SW 1271 (cell line): ENCODE results near the gene CHST1.

Source experiments
- DNase-seq, 2 experiments: peaks; one replicate each; lab custom pipeline; 2025; lab: John Stamatoyannopoulos, UW

The CHST1 gene, protein sequence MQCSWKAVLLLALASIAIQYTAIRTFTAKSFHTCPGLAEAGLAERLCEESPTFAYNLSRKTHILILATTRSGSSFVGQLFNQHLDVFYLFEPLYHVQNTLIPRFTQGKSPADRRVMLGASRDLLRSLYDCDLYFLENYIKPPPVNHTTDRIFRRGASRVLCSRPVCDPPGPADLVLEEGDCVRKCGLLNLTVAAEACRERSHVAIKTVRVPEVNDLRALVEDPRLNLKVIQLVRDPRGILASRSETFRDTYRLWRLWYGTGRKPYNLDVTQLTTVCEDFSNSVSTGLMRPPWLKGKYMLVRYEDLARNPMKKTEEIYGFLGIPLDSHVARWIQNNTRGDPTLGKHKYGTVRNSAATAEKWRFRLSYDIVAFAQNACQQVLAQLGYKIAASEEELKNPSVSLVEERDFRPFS

DNA sequence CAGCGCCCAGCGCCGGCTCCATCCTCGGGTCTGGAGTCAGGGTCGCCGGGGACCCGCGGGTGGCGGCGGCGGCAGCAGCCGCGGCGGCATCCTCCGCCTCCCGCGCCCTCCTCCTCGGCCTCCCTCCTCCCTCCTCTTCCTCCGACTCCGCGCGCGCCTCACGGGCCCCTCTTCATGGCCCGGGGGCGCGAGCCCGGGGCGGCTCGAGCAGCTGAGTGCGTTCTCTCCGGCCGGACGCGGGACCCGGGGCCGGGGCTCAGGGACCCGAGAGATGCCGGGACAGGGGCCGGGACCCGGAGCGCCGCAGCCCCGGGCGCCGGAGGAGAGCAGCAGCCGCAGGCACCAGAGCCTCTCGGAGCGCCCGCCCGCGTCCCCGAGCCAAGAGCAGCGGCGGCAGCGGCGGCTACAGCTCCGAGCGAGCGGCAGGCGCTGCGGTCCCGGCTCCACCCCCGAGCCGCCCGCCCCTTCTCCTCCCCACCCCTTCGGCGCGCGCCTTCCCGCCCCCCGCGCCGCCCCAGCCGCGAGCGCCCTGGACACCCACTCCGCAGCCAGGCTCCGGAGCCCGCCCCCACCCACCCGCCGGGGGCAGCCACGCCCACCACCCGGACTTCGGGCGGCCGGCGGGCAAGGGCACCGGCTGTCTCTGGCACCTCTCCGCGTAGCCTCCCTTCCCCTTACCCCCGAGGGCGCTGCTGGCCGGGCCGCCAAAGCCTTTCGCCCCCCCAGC lies at the start of gene CHST1:
TSS of gene CHST1 (minus strand) at position 417 of the 727 bp plus-strand sequence. CDS start 14,699 bp downstream, outside the sequence.
- DNase-seq, result peak; percentile 15 to 31

- DNase-seq, result no peak
Measured at GRCh38 chr11:45713573-45713972, 48.2 kb upstream of the CHST1 start.

DNA sequence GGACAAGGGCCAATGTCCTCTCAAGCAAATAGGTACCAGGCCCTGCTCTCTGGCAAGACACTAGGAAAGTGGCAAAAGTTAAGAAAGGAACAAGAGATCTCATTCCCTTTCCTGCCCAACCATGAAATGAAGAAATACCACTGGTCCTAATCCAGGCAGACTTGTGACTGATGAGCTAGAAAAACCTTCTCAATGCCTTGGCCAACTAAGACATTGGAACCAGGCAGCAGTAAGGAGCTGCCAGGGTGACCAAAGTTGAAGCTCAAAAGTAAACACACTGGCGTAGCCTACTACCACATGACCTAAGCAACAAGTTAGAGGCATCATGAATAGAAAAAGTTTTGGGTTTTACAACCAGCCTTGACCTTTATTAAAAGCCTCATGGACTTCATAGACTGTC lies 45.1 kb upstream of the CHST1 start:
- DNase-seq, result no peak

- DNase-seq, result no peak
Measured at GRCh38 chr11:45708887-45709663, 43.7 kb upstream of the CHST1 start.

- DNase-seq, result no peak
Measured at GRCh38 chr11:45704635-45705034, 39.2 kb upstream of the CHST1 start.

DNA sequence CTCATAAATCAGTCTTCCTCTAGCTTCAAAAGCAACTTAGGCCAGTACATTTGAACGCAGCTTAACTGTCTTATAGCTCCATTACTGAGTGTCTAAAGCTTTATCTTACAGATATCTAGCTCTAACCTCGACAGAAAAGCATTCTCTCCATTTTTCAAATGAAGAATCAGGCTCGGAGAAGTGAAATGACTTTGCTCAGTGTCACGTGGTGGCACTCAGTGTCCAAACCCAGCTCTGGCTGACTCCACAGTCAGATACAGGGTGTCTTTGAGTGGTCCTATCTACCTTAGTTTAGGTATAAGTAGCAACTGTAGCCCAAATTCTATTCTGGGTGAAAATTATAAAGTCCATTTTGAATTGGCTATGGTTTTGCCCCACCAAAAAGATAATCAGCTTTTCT lies 38.7 kb upstream of the CHST1 start:
- no peak for DNase-seq

DNA sequence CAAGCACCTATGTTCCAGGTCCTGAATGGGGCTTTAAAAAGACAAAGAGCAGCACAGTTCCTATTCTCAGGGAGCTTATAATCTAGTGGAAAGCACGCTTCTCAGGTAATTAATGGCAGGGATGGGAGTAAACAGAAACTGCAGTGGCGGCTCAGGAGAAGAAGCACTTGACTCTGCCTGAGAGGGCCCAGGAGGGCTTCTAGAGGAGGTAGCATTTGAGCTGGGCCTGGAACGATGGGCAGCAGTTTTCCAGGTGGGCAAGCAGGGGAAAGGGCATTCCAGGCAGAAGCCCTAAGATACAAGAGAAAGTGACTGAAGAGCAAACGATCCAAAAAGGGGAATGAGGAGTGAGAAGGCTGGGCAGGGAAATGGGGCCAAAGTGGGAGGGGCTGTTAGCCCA lies 37.1 kb upstream of the CHST1 start:
- DNase-seq, result no peak

GRCh38 chr11:45698777-45699497 lies 33.5 kb upstream of the CHST1 start:
- no peak for DNase-seq

- no peak for DNase-seq
Measured at GRCh38 chr11:45692808-45693453, 27.5 kb upstream of the CHST1 start.

DNA sequence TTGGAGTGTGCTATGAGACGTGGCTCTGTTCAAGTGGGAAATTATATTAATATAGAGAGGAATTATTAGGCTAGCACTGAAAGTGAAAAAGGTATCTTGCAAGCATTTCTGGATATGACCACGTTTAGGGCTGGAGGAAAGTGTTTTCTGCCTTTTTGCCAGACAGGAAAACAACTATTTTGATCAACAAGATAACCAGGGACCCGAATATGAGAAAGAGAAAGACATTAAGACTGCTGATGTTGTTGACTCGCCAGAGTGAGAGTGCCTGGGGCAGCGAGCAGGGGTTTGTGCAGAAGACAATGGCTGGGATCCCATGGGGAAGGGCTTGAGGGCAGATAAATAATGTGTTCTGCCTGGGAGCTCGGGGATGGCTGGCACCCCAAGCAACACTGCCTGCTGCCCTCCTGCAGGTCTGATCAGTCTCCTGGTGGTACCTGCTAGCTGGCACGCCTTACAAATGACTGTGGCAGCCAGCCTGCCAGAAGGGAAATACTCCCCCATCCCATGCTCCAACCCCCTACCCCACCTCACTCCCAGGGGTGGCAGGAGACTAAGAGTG lies 23.1 kb upstream of the CHST1 start:
- no peak for DNase-seq

GRCh38 chr11:45687836-45688235 lies 22.4 kb upstream of the CHST1 start:
- DNase-seq, result no peak

DNA sequence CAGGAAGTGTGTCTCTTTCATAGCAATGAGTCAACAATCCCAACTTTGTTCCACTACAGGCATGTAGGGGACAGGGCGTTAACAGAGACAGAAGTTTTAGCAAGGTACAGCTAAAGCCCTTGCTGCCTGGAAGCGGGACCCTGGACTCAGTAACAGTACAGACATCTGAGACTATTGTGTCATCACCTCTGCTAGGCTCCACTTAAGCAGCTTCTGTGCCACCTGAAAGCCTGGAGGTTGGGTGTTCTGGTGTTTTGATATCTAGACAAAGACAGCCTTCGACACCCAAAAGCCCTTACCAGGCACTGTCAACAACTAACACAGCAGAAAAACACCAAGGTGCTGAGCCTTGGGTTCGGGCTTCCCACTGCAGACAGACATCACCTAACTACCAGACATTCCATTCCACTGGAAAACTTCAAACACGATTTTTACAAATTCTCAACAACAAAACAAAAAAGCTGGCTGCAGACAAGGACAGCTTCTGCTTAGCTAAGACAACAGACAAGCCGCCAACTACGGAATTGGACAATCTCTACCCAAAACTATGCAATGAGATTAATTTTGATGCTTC lies 20.6 kb upstream of the CHST1 start:
- DNase-seq, result no peak

- no peak for DNase-seq
Measured at GRCh38 chr11:45684440-45684839, 19.0 kb upstream of the CHST1 start.

- no peak for DNase-seq
Measured at GRCh38 chr11:45683271-45684058, 18.0 kb upstream of the CHST1 start.

GRCh38 chr11:45679806-45680205 lies 14.4 kb upstream of the CHST1 start:
- no peak for DNase-seq

DNA sequence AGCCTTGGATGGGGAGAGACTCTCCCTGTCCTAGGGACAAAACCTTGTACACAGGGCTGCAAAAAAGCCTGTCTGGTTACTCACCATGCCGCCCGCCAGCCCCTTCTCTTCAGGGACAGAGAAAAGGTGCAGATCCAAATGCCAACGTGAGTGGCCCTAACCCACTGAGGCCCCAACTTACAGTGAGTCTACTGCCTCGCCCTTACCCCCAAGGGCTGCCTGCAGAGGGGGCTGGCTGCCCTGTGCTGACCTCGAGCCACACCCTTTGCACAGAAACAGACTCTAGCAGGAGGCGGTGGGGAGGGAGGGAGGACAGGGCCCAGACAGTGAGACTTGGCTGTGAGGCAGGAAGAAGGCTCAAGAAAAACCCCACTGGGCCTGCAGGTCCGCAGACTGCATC lies 13.6 kb upstream of the CHST1 start:
- DNase-seq, result no peak

GRCh38 chr11:45677770-45678512 lies 12.5 kb upstream of the CHST1 start:
- no peak for DNase-seq

GRCh38 chr11:45676522-45677095 lies 11.2 kb upstream of the CHST1 start:
- no peak for DNase-seq

DNA sequence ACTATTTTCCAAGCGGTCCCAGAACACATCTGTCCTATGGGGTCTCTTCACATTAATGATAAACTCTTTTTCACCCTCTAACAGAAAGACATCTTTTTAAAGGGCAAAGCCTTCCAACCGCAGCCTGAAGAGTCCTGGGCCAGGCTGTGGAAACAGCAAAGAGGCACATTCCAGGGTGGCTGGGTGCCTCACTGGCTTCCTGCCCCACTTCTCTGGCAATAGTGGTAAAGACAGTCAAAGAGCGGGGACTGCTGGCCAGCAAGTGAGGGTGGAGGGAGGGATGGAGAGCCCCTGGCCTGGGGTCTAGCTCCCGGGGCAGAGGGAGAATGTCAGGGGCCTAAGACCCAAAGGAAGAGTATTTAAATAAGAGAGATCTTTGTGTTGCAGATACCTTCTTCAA lies 10.2 kb upstream of the CHST1 start:
- DNase-seq, result no peak
